ENCODE results near the gene SHC1.

The SHC1 gene

DNA sequence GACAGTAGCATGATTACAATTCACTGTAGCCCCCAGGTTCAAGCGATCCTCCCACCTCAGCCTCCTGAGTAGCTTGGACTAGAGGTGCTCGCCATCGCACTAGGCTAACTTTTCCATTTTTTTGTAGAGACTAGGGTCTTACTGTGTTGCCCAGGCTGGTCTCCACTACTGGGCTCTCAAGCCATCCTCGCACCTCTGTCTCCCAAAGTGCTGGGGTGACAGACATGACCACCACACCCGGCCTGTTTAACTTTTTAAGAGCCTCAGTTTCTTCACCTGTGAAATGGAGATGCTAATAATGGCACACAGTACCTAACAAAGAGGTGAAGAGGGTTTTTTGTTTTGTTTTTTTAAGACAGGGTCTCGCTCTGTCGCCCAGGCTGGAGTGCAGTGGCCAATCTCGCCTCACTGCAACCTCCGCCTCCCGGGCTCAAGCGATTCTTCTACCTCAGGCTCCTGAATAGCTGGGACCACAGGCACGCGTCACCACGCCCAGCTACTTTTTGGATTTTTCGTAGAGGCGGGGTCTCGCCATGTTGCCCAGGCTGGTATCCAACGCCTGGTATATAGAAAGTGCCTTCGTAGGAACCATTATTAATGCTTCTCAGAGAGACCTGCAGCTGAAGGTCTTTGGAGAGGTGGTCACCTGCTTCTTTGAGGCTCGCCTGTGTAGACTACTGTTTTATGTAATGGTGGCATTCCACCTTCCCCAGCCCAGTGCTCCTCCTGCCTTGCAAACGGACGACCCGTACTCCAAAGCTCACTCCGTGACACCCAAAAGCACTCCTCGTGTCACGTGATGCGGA, 34.6 kb downstream of the SHC1 start:
- FAIRE-seq: no peak

GRCh38 chr1:154934358-154934948, 36.1 kb downstream of the SHC1 start:
- FAIRE-seq: no peak

- FAIRE-seq: no peak
Observed at GRCh38 chr1:154931940-154932487, 38.5 kb downstream of the SHC1 start.

DNA sequence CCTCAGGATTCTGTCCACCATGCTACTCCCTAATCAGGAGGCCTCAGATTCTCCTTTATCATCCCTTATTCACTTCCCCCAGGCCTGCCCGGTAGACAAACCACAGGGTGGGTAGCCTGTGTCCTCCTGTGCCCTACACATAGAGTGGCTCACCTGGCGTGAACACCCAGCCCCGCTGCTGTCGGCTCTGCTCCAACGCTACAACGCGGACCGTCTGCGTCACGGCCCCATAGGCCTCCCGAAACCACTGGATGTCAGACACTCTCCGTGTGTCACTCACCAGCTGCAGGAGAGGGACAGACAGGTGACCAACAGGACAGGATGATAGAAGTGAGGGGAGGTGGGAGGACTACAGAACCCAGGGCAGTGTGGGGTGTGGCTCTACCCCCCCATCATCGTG, 44.3 kb downstream of the SHC1 start:
- FAIRE-seq: no peak

DNA sequence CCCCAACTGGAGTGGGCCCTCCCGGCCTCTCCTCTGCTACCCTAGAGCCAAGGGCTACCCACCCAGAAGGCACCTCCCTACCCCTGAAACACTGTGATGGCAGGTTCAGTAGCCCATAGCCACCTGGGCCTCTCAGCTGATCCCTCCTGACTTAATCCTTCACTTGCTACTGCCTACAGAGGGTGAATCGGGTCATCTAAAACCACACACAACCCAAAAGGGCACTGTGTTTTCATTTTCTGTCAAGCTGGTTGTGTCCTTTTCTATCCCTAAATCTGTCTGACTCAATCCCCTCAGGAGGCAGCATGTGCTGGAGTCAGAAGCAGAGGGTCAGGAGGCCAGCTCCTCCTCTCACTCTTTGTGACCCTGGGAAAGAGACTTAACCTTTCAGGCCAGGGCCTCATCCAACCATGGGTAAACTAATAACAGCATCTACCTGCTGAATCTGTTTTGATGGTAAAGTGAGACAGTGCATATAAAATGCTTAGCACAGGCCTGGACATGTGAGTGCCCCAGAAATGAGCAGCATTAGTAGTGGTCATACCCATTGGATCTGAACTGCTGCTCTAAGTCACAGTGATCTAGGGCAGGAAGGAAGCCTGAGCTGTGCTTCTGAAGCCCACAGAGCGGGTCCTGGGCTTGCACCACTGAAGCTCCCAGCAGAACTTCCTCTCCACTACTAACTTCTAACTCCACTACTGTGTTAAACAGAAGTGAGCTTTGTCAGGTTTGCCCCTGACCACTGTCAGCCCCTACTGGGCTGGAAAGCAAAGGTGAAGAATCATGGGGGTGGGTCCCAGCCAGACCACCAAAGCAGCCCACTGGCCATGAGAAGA, 45.0 kb downstream of the SHC1 start:
- FAIRE-seq: no peak

DNA sequence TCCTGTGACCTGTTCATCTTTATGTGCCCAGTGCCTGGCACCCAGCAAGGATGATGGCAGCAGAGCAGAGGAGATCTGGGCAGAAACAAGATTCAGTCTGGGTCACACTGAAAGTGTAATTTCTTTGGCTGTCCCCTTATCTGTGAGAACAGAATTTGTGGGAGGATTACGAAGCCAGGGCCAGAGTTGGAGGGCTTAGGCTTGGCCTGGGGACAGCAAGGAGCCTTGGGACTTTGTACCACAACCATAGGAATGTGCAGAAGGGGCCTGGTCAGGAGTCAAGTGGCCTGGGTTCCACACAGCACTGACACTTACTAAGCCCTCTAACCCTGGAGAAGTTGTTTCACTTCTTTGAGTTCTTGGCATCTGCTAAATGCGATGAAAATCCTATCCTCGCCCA, 46.9 kb downstream of the SHC1 start:
- FAIRE-seq: no peak

DNA sequence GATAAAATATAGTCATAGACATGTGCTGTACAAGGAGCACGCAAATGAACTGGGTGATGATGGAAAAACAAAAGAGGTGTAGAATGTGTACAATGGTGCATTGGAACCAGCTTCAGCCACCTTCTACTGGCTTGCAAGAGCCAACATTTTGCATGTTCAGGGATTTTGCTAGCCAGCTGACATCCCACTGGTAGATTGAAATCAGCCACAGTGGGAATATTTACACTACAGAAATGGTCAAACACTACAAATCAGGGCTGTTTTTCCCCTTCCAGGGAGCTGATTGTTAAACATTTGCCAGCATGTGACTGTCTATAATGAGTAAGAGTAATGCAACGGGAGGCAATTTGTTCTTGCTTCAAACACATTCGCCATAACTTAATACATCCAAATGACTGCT, 57.3 kb downstream of the SHC1 start:
- FAIRE-seq: no peak

- FAIRE-seq: no peak
Observed at GRCh38 chr1:154912755-154913154, 57.8 kb downstream of the SHC1 start.

All from endometrium (tissue), 2 donors.